NCI-H146 (cell line): ENCODE measurements around the gene PSMB7.

Source experiments
- DNase-seq: peaks from one replicate; lab custom pipeline; 2025; lab: John Stamatoyannopoulos, UW

Gene PSMB7

GRCh38 chr9:124415102-124415851 lies at the start of gene PSMB7:
Gene PSMB7, minus strand, starts transcription at chr9:124415442. Its CDS starts 17 bp downstream, at chr9:124415425.
- peak; percentile 93 for DNase-seq

GRCh38 chr9:124462739-124463138 lies 47.5 kb upstream of the PSMB7 start:
- DNase-seq = no peak

- DNase-seq = no peak
These were observed 43.2 kb upstream of the PSMB7 start for GRCh38 chr9:124458441-124458840.

- no peak for DNase-seq
These were observed 42.7 kb upstream of the PSMB7 start for GRCh38 chr9:124457887-124458431.

GRCh38 chr9:124457079-124457886 lies 42.0 kb upstream of the PSMB7 start:
- DNase-seq = no peak

- no peak for DNase-seq
These were observed 41.3 kb upstream of the PSMB7 start for GRCh38 chr9:124456341-124457078.

- no peak for DNase-seq
These were observed 40.6 kb upstream of the PSMB7 start for GRCh38 chr9:124455820-124456219.

- DNase-seq = no peak
These were observed 39.7 kb upstream of the PSMB7 start for GRCh38 chr9:124454791-124455443.

- DNase-seq = no peak
These were observed 39.1 kb upstream of the PSMB7 start for GRCh38 chr9:124454296-124454695.

GRCh38 chr9:124453586-124454191 lies 38.4 kb upstream of the PSMB7 start:
- no peak for DNase-seq

GRCh38 chr9:124452841-124453585 lies 37.8 kb upstream of the PSMB7 start:
- no peak for DNase-seq

GRCh38 chr9:124452326-124452725 lies 37.1 kb upstream of the PSMB7 start:
- DNase-seq = no peak

- peak; percentile 19 for DNase-seq
These were observed 35.9 kb upstream of the PSMB7 start for GRCh38 chr9:124450931-124451661.

- DNase-seq = peak; percentile 71
These were observed 35.1 kb upstream of the PSMB7 start, which contains the start of gene ADGRD2 for GRCh38 chr9:124450241-124450924. Gene ADGRD2, plus strand, starts transcription at chr9:124450451. Its CDS starts 1,216 bp downstream, at chr9:124451667.

- DNase-seq = no peak
These were observed 34.3 kb upstream of the PSMB7 start for GRCh38 chr9:124449381-124450151.

GRCh38 chr9:124448019-124448418 lies 32.8 kb upstream of the PSMB7 start:
- no peak for DNase-seq

GRCh38 chr9:124447297-124447661 lies 32.0 kb upstream of the PSMB7 start:
- DNase-seq = no peak

GRCh38 chr9:124444166-124444565 lies 28.9 kb upstream of the PSMB7 start:
- DNase-seq = no peak
